Psoas muscle (tissue), 8 donors: ENCODE results near the gene PTGER3. TPM values are rescaled to one million over a fixed set of nuclear protein-coding genes. Genes with fewer than 3 reads are reported as not detected.

Experiments
- ATAC-seq, 4 donors: fragments of 200-7000 bp; cut with Tn5 transposase; one replicate each; pipeline ENCODE4 v1.9.1; 2020; ENCODE audit warnings: moderate library complexity in 3 of 4, mild to moderate bottlenecking in 2 of 4
- DNase-seq, 2 donors: peaks; one replicate each; pipeline ENCODE4 v3.0.0-alpha.2; 2020
- H3K27ac ChIP-seq: fragments of 200-600 bp; one replicate; pipeline ENCODE4 v1.8.0; 2022
- H3K27me3 ChIP-seq, 3 donors: fragments of 200-600 bp in 1 of 3; one replicate each; pipeline versions ENCODE4 v1.6.1 to v1.8.0; 2013 to 2022; ENCODE audit warnings: low read length in 2 of 3, mild to moderate bottlenecking in 2 of 3, moderate library complexity in 1 of 3; ENCODE audit not compliant: insufficient read depth in 3 of 3
- H3K36me3 ChIP-seq, 2 donors: fragments of 200-600 bp in 1 of 2; one replicate each; pipeline versions ENCODE4 v1.6.1 to v1.8.0; 2013 to 2022; ENCODE audit warnings: low read depth in 1 of 2, mild to moderate bottlenecking in 1 of 2, moderate library complexity in 1 of 2; ENCODE audit not compliant: insufficient read depth in 1 of 2
- H3K4me1 ChIP-seq: fragments of 200-600 bp; one replicate; pipeline ENCODE4 v1.8.0; 2022
- H3K4me3 ChIP-seq: fragments of 200-600 bp; one replicate; pipeline ENCODE4 v1.8.0; 2022; ENCODE audit warnings: mild to moderate bottlenecking
- H3K9me3 ChIP-seq: fragments of 200-600 bp; one replicate; pipeline ENCODE4 v1.8.0; 2022
- CTCF ChIP-seq: fragments of 200-600 bp; IDR thresholded peaks from one replicate; pipeline ENCODE4 v1.8.0; 2022; ENCODE audit warnings: antibody characterized with exemption
- WGBS, 3 donors: extraction: QIAGEN DNeasy Blood & Tissue Kit; methylation state at CpG; one replicate each; pipeline versions ENCODE4 v1.1.6 to v1.1.7; 2013; 5-methylcytosine and 5-hydroxymethylcytosine counted together
- intact Hi-C, 2 donors: fragments of 100-400 bp; cut with DNase I; formaldehyde crosslinking; loops; one replicate each; pipeline versions ENCODE4 v1.11.0 to v1.14.2; 2022
- polyA plus RNA-seq, 3 donors: library from polyadenylated mRNA; stranded (reverse); fragments of 200-250 nt; gene quantifications; one replicate each; pipeline ENCODE4 v1.2.3, GENCODE V29; 2013
- total RNA-seq, 4 donors: library from RNA; stranded (reverse); fragmentation: NEBNext Ultra II Directional in 2 of 4; extraction: Animal tissue kit (Norgen Biotek cat#: 25700) in 2 of 4; gene quantifications; one replicate each; pipeline versions ENCODE4 v1.2.1 to v1.2.4, GENCODE V29; 2021 to 2023
- donor health status: healthy with polysubstance abuse.
- donor health status: DM: no; HTN: no; CAD: no; lungs with moderate emphysema.
- donor health status: Bipolar disorder and iron deficiency.
- donor health status: healthy.
- donor health status: DM: yes; HTN: yes; CAD: no.
- donor health status: DM: no; HTN: no; CAD: no.
- donor health status: DM: no; HTN: no; CAD: no.
- donor health status: DM: yes; HTN: yes; CAD: no.

PTGER3 gene
- total and polyA plus RNA-seq, 7 donors: 0.24 to 0.79 (median 0.46) TPM

GRCh38 chr1:71054281-71054731 lies 6.7 kb upstream of the PTGER3 start:
- TF ChIP-seq CTCF: no peak
- H3K27ac ChIP-seq: no peak overlapping the region
- ATAC-seq: peak; percentile 28 to 50 (median 41)
- H3K9me3 ChIP-seq: no peaks in the 10 kb centered on the region
- peak in 1 of 2 donors; percentile 51 for DNase-seq
- H3K27me3 ChIP-seq: no peaks in the 10 kb centered on the region
- 71 to 75% (median 75%) methylated on average over 15 of the region's 15 CpGs for WGBS, 3 donors
- H3K36me3 ChIP-seq: peaks cover 0 to 23% of the 10 kb centered on the region in 2 donors
- no peak overlapping the region for H3K4me3 ChIP-seq
- intact Hi-C loops: loop anchor here in 1 of 2 donors (5.0 to 10.0 kb wide), 2 partner anchors 367 to 620 kb away; no protein-coding TSS in a partner anchor
- H3K4me1 ChIP-seq: no peaks in the 10 kb centered on the region

- no peaks in the 10 kb centered on the region for H3K9me3 ChIP-seq
- no peaks in the 10 kb centered on the region for H3K4me1 ChIP-seq
- peaks cover 0 to 5% (median 0%) of the 10 kb centered on the region in 3 donors for H3K27me3 ChIP-seq
- intact Hi-C loops: loop anchor here in 1 of 2 donors (5.0 to 10.0 kb wide), 2 partner anchors 366 to 619 kb away; no protein-coding TSS in a partner anchor
- ATAC-seq: peak in 2 of 4 donors; percentile 26 to 46
- 42 to 67% (median 53%) methylated on average over 7 of the region's 7 CpGs for WGBS, 3 donors
- no peak for TF ChIP-seq CTCF
- H3K4me3 ChIP-seq: no peak overlapping the region
- DNase-seq: peak in 1 of 2 donors; percentile 9
- no peak overlapping the region for H3K27ac ChIP-seq
- peaks cover 0 to 17% of the 10 kb centered on the region in 2 donors for H3K36me3 ChIP-seq
Observed at GRCh38 chr1:71053758-71054157, 6.1 kb upstream of the PTGER3 start.

GRCh38 chr1:71053146-71053545 lies 5.5 kb upstream of the PTGER3 start:
- peaks cover 0 to 11% of the 10 kb centered on the region in 2 donors for H3K36me3 ChIP-seq
- H3K9me3 ChIP-seq: no peaks in the 10 kb centered on the region
- DNase-seq: no peak
- intact Hi-C loops: loop anchor here in 1 of 2 donors (5.0 to 10.0 kb wide), 2 partner anchors 366 to 618 kb away; no protein-coding TSS in a partner anchor
- H3K4me3 ChIP-seq: no peak overlapping the region
- no peak overlapping the region for H3K27ac ChIP-seq
- no peak for TF ChIP-seq CTCF
- 43 to 65% (median 52%) methylated on average over 1 of the region's 1 CpG for WGBS, 3 donors
- no peak for ATAC-seq
- H3K27me3 ChIP-seq: peaks cover 0 to 11% (median 0%) of the 10 kb centered on the region in 3 donors
- peaks cover 1% of the 10 kb centered on the region for H3K4me1 ChIP-seq

GRCh38 chr1:71049951-71050598 lies 2.5 kb upstream of the PTGER3 start:
- 0 to 3% (median 0%) methylated on average over 1 of the region's 1 CpG for WGBS, 3 donors
- Histone ChIP-seq H3K27me3 (peaks cover 0 to 38% (median 11%) of the 10 kb centered on the region in 3 donors), H3K4me1 (peaks cover 7% of the 10 kb centered on the region), H3K9me3 (no peaks in the 10 kb centered on the region), H3K36me3 (no peaks in the 10 kb centered on the region), H3K4me3 (no peak overlapping the region), H3K27ac (no peak overlapping the region)
- ATAC-seq: peak; percentile 50 to 78 (median 66)
- intact Hi-C loops: loop anchor here (2.0 to 10.0 kb wide), 4 partner anchors 363 to 615 kb away; no protein-coding TSS in a partner anchor
- DNase-seq: no peak
- TF ChIP-seq CTCF: peak; percentile 74
